Measurements from ENCODE around the gene KCNH1. TPM values are rescaled to one million over a fixed set of nuclear protein-coding genes. Genes with fewer than 3 reads are reported as not detected.
"Not testable (repeated sequence)": the region's sequence is repeated elsewhere in the genome, so short reads cannot be mapped to it uniquely, and the experiment has no call there.

Gene KCNH1
- total RNA-seq, 1 donor from 2014 or later: not detected

- no peak for DNase-seq (ENCODE audit: low spot score)
- intact Hi-C loops (cut with DNase I): no loop called here
Measured at GRCh38 chr1:211017075-211017718, 116.8 kb downstream of the KCNH1 start.

DNA sequence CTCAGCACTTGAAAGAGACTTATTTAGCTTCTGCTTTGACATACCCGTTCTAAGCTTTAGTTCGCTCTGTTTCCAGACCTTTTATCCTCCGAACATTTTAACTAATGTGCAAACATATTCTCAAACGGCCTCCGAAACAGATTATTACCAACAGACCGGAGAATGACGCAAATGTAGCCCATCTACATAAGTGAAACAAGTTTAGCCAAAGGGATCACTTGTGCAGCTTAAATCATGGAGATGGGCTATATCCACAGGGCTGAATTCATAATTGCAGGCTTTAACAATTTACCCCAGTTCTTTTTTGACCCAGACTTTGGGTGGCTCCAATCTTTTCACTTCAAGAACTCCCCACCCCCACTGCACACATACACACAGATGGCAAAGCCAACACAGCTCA is 119.7 kb downstream of the KCNH1 start:
- intact Hi-C loops (cut with DNase I): no loop called here

GRCh38 chr1:211013346-211014240 is 120.4 kb downstream of the KCNH1 start:
- intact Hi-C loops (cut with DNase I): no loop called here
- no peak for DNase-seq (ENCODE audit: low spot score)

More for the DNA sequence above, 119.7 kb downstream of the KCNH1 start:
- no peak for DNase-seq (ENCODE audit: low spot score)

DNA sequence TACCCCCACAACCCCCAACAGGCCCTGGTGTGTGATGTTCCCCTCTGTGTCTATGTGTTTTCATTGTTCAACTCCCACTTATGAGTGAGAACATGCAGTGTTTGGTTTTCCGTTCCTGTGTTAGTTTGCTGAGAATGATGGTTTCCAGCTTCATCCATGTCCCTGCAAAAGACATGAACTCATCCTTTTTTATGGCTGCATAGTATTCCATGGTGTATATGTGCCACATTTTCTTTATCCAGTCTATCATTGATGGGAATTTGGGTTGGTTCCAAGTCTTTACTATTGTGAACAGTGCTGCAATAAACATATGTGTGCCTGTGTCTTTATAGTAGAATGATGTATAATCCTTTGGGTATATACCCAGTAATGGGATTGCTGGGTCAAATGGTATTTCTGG is 122.8 kb downstream of the KCNH1 start:
- intact Hi-C loops (cut with DNase I); DNase-seq (ENCODE audit: low spot score): not testable (repeated sequence)

DNA sequence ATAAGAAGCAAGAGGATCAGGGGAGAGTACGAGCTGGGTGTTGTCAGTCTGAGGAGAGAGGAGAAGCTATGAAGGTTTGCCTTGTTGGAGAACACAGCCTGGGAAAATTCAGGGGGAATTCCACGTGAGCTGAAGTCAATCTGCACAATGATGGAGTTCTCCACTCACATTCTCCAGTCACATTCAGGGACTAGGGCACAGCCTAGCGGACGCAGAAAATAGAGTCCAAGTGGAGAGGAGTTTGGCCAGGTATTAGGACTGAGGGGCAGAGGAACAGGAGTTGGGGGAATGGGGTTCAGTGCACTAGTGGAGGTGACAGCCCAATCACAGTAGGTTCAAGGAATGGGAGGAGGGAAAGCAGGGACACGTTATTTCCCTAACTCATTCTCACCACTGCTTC is 124.0 kb downstream of the KCNH1 start:
- intact Hi-C loops (cut with DNase I): no loop called here
- no peak for DNase-seq (ENCODE audit: low spot score)

- intact Hi-C loops (cut with DNase I): no loop called here
- DNase-seq (ENCODE audit: low spot score): no peak
Measured at GRCh38 chr1:211007830-211008229, 126.1 kb downstream of the KCNH1 start.

- intact Hi-C loops (cut with DNase I); DNase-seq (ENCODE audit: low spot score): not testable (repeated sequence)
Measured at GRCh38 chr1:210995931-210996330, 138.0 kb downstream of the KCNH1 start.

- intact Hi-C loops (cut with DNase I): no loop called here
- DNase-seq (ENCODE audit: low spot score): no peak
Measured at GRCh38 chr1:210992837-210993236, 141.1 kb downstream of the KCNH1 start.

DNA sequence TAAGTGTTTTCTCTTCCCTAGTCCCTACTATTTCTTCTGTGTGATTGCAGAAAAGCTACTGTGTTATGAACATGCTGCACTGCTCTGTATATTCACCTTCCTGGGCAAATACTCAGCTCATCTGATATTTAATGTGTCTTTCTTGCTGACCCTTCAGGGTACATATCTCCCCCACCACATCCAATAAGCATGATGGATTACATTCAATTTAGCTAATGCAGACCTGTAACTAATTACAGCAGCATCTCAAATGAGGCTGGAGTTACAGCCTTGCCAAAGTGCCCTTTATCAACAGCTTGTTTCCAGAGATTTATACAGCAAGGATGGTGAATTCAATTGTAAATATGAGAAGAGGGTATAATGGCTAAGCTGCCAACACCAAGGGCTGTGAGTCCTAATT is 144.0 kb downstream of the KCNH1 start:
- no peak for DNase-seq (ENCODE audit: low spot score)

GRCh38 chr1:210981490-210981889 is 152.5 kb downstream of the KCNH1 start:
- DNase-seq (ENCODE audit: low spot score): no peak
- intact Hi-C loops (cut with DNase I): no loop called here

More for the DNA sequence above, 144.0 kb downstream of the KCNH1 start:
- intact Hi-C loops (cut with DNase I): no loop called here

DNA sequence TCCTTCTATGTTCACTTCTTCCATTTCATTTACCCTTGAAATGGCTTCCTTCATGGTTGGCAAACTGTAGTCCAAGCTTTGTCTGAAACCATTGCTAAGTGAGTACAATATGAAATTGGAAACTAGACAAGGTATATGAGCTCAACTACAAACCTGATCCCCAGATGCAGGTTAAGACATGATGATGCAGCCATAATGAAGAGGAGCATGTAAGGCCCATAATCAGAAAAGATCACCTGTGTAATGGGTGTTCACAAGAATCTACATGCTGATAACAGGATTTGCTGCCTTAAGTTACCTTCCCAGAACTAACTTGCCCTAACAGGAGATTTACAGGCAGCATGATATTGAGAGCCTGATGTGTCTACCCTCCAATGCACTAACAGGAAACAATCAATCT is 153.9 kb downstream of the KCNH1 start:
- intact Hi-C loops (cut with DNase I): no loop called here

DNA sequence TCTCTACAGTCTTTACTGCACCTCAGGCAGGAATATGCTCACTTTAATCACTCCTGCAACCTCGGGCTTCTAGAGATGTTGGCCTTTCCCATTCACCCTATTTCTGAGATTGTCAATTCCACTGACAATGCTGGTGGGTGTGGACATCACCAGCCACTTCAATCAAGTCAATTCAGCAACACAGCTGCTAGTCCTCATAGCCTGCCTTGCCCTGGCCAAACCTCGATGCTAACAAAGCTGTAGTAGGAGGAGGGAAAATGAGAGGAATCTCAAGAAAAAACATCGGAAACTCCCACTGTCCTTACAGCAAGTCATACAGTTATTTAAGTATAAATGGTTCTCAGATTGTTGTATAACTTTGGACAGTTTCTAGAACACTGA is 155.0 kb downstream of the KCNH1 start:
- no peak for DNase-seq (ENCODE audit: low spot score)
- intact Hi-C loops (cut with DNase I): no loop called here

More for the DNA sequence above, 153.9 kb downstream of the KCNH1 start:
- no peak for DNase-seq (ENCODE audit: low spot score)

DNA sequence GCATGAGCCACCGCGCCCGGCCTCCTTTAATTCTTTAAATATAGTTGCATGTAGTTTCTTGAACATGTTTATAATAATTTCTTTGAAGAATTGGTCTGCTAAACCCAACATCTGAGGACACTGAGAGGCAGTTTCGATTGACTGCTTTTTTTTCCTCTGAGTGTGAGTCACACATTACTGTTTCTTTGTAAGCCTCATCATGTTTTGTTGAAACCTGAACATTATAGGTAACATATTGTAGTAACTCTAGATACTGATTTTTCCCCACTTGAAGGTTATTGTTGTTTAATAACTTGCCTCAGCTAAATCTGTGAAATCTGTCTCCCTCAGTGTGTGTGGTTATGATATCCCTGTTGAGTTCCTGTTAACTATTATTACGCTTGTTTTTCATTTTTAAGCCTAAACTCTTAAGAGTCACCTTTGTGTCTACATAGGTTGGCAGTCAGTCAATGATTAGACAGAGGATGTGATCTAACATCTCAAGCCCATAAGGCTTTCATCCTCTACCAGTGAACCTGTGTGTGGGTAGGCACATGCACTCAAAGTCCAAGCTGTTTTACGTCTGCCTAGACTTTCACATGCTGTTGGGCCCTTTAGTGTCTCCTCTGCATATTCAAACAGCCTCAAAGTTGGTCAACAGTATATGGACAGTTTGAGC is 155.5 kb downstream of the KCNH1 start:
- no peak for DNase-seq (ENCODE audit: low spot score)
- intact Hi-C loops (cut with DNase I): no loop called here

- intact Hi-C loops (cut with DNase I): loop anchor here (5.0 kb wide), 1 partner anchor 369 kb away; no protein-coding TSS in a partner anchor
- DNase-seq (ENCODE audit: low spot score): no peak
Measured at GRCh38 chr1:210951279-210951678, 182.7 kb downstream of the KCNH1 start.

- intact Hi-C loops (cut with DNase I): loop anchor here (5.0 kb wide), 1 partner anchor 368 kb away; no protein-coding TSS in a partner anchor
- DNase-seq (ENCODE audit: low spot score): not testable (repeated sequence)
Measured at GRCh38 chr1:210949940-210950546, 183.9 kb downstream of the KCNH1 start.

DNA sequence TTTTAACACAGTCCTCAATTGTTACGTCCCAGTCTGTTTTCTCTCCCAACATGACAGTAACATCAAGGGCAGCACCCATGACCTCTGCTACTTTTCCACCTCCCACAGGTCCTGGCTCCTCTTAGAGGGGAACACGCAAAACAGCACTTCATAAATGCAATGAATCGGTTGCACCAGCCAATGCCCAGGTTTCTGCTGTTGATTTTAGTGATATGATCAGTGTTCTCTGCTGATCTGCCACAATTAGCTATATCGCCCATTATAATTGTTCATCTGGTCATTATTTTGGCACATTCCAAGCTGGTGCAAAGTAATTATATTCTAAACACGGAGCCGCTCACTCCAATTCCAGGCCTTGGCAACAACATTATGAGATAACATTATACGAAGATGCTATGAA is 184.5 kb downstream of the KCNH1 start:
- intact Hi-C loops (cut with DNase I): no loop called here
- DNase-seq (ENCODE audit: low spot score): no peak

DNA sequence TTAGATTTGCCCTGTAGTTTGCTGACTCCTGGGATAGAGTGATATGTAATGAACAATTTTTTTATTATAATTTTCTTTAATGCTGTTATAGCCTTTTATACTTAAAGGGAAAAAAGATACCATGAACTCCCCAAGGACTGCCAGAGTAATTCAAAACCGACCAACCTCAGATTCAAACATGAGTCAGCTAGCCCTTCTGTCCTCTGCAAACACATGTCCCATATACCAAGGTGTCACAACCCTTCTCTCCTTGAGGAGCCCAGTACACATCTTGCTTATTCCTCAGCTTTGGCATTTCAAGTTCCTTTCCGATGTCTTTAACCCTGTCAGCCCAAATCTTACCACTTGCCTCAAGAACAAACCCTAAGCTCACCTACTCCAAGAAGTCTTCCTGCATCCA is 184.9 kb downstream of the KCNH1 start:
- intact Hi-C loops (cut with DNase I): no loop called here
- no peak for DNase-seq (ENCODE audit: low spot score)

- intact Hi-C loops (cut with DNase I): no loop called here
- no peak for DNase-seq (ENCODE audit: low spot score)
Measured at GRCh38 chr1:210944252-210944651, 189.7 kb downstream of the KCNH1 start.

DNA sequence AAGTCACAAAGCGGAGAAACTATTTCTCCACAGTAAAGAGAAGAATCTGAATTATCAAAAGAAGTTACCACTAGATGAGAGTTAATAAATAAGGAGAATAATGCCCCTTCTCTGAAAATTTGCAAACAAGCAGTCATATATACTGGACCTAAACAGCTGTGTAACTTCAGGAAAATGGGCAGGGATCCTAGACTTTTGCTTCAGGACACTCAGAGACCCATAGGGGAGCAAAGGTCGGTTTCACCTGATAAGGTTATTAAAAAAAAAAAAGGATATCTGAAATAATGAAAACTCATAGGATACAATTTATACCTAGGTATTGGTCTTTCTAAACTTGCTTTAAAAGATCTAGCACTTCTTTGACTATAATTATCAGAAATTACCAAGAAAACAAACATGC is 191.4 kb downstream of the KCNH1 start:
- intact Hi-C loops (cut with DNase I): no loop called here
- DNase-seq (ENCODE audit: low spot score): no peak

- intact Hi-C loops (cut with DNase I): no loop called here
- no peak for DNase-seq (ENCODE audit: low spot score)
Measured at GRCh38 chr1:210940081-210940617, 193.8 kb downstream of the KCNH1 start.

Data from cardiac septum (tissue), 1 donor.